SK-N-SH treated with all-trans-retinoic acid at 6 μM for 48 hours (cell line): Measurements from ENCODE around the gene MYLK4.

ENCODE experiments used
- ESRRG ChIP-seq: fragments of 250-450 bp; sonication (Bioruptor Pico); IDR thresholded peaks from 2 replicates; pipeline ENCODE4 v1.6.1; 2021; ENCODE audit warnings: mild to moderate bottlenecking
- GLIS3 ChIP-seq: fragments of 250-450 bp; sonication (Bioruptor Pico); IDR thresholded peaks from 2 replicates; pipeline ENCODE4 v1.5.0; 2020; ENCODE audit warnings: mild to moderate bottlenecking, moderate library complexity
- ZFP30 ChIP-seq: fragments of 450-650 bp; formaldehyde crosslinking; IDR thresholded peaks from 2 replicates; pipeline ENCODE4 v1.5.0; 2022; ENCODE audit warnings: mild to moderate bottlenecking, moderate library complexity
- TF ChIP-seq, protein P1 (sequence below): fragments of 250-450 bp; sonication (Bioruptor Pico); IDR thresholded peaks from 2 replicates; pipeline ENCODE4 v1.8.0; 2021; ENCODE audit warnings: low read depth, mild to moderate bottlenecking, moderate library complexity, borderline replicate concordance
- TF ChIP-seq, protein P2 (sequence below): fragments of 250-450 bp; sonication (Bioruptor Pico); IDR thresholded peaks from 2 replicates; pipeline ENCODE4 v1.5.0; 2020; ENCODE audit warnings: mild to moderate bottlenecking, moderate library complexity

- TF ChIP-seq ESRRG (CRISPR knock-in tag) = no peak
- TF ChIP-seq, protein P1, sequence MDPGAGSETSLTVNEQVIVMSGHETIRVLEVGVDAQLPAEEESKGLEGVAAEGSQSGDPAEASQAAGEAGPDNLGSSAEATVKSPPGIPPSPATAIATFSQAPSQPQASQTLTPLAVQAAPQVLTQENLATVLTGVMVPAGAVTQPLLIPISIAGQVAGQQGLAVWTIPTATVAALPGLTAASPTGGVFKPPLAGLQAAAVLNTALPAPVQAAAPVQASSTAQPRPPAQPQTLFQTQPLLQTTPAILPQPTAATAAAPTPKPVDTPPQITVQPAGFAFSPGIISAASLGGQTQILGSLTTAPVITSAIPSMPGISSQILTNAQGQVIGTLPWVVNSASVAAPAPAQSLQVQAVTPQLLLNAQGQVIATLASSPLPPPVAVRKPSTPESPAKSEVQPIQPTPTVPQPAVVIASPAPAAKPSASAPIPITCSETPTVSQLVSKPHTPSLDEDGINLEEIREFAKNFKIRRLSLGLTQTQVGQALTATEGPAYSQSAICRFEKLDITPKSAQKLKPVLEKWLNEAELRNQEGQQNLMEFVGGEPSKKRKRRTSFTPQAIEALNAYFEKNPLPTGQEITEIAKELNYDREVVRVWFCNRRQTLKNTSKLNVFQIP (CRISPR knock-in tag) = no peak
- no peak for TF ChIP-seq ZFP30
- no peak for TF ChIP-seq GLIS3 (CRISPR knock-in tag)
- TF ChIP-seq, protein P2, sequence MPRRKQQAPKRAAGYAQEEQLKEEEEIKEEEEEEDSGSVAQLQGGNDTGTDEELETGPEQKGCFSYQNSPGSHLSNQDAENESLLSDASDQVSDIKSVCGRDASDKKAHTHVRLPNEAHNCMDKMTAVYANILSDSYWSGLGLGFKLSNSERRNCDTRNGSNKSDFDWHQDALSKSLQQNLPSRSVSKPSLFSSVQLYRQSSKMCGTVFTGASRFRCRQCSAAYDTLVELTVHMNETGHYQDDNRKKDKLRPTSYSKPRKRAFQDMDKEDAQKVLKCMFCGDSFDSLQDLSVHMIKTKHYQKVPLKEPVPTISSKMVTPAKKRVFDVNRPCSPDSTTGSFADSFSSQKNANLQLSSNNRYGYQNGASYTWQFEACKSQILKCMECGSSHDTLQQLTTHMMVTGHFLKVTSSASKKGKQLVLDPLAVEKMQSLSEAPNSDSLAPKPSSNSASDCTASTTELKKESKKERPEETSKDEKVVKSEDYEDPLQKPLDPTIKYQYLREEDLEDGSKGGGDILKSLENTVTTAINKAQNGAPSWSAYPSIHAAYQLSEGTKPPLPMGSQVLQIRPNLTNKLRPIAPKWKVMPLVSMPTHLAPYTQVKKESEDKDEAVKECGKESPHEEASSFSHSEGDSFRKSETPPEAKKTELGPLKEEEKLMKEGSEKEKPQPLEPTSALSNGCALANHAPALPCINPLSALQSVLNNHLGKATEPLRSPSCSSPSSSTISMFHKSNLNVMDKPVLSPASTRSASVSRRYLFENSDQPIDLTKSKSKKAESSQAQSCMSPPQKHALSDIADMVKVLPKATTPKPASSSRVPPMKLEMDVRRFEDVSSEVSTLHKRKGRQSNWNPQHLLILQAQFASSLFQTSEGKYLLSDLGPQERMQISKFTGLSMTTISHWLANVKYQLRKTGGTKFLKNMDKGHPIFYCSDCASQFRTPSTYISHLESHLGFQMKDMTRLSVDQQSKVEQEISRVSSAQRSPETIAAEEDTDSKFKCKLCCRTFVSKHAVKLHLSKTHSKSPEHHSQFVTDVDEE = no peak
These were observed 18.1 kb downstream of the MYLK4 start for GRCh38 chr6:2732503-2733089.
